HEK293 (cell line): ENCODE results near the gene ZSCAN16.
A peak's percentile ranks its signal among the peaks of the same experiment; 100 is the strongest.

Experiments used
- BCL11B ChIP-seq: fragments of 450-650 bp; formaldehyde crosslinking; IDR thresholded peaks from 2 replicates; pipeline ENCODE4 v1.5.1; 2016; ENCODE audit warnings: low read depth, missing biosample characterization, missing genetic modification characterization
- EGR2 ChIP-seq: fragments of 450-650 bp; formaldehyde crosslinking; IDR thresholded peaks from 2 replicates; pipeline ENCODE4 v1.5.1; 2016; ENCODE audit warnings: low read depth, missing biosample characterization, missing genetic modification characterization
- GFI1B ChIP-seq: fragments of 450-650 bp; formaldehyde crosslinking; IDR thresholded peaks from 2 replicates; pipeline ENCODE4 v1.5.1; 2016; ENCODE audit warnings: missing biosample characterization, missing genetic modification characterization
- GLI2 ChIP-seq: fragments of 450-650 bp; formaldehyde crosslinking; IDR thresholded peaks from 2 replicates; pipeline ENCODE4; 2017; ENCODE audit warnings: missing biosample characterization, missing genetic modification characterization, low read depth, borderline replicate concordance
- IKZF3 ChIP-seq: fragments of 450-650 bp; IDR thresholded peaks from 2 replicates; pipeline ENCODE4 v1.5.0; 2018; ENCODE audit warnings: missing biosample characterization, mild to moderate bottlenecking, missing genetic modification characterization, moderate library complexity
- KLF7 ChIP-seq: fragments of 450-650 bp; formaldehyde crosslinking; IDR thresholded peaks from 2 replicates; pipeline ENCODE4 v1.5.1; 2016; ENCODE audit warnings: missing biosample characterization, missing genetic modification characterization, borderline replicate concordance
- MZF1 ChIP-seq: fragments of 450-650 bp; formaldehyde crosslinking; IDR thresholded peaks from 2 replicates; pipeline ENCODE4 v1.5.1; 2017; ENCODE audit warnings: missing biosample characterization, missing genetic modification characterization, borderline replicate concordance
- RBAK ChIP-seq: fragments of 450-650 bp; formaldehyde crosslinking; IDR thresholded peaks from 2 replicates; pipeline ENCODE4 v1.5.1; 2016; ENCODE audit warnings: missing biosample characterization, missing genetic modification characterization
- TCF7L2 ChIP-seq: IDR thresholded peaks from 2 replicates; pipeline ENCODE4 v1.6.1; 2011; ENCODE audit warnings: low read depth, mild to moderate bottlenecking, inconsistent platforms, low read length, moderate library complexity, borderline replicate concordance
- TSHZ1 ChIP-seq: fragments of 450-650 bp; formaldehyde crosslinking; IDR thresholded peaks from 2 replicates; pipeline ENCODE4 v1.5.1; 2016; ENCODE audit warnings: missing biosample characterization, missing genetic modification characterization, borderline replicate concordance
- YY2 ChIP-seq: fragments of 450-650 bp; formaldehyde crosslinking; IDR thresholded peaks from 2 replicates; pipeline ENCODE4 v1.5.1; 2016; ENCODE audit warnings: missing biosample characterization, missing genetic modification characterization
- ZBTB44 ChIP-seq: fragments of 450-650 bp; IDR thresholded peaks from 2 replicates; pipeline ENCODE4 v1.5.1; 2018; ENCODE audit warnings: missing biosample characterization, mild to moderate bottlenecking, missing genetic modification characterization
- ZBTB6 ChIP-seq: fragments of 450-650 bp; formaldehyde crosslinking; IDR thresholded peaks from 2 replicates; pipeline ENCODE4 v1.5.1; 2017; ENCODE audit warnings: missing biosample characterization, missing genetic modification characterization
- ZBTB7A ChIP-seq: fragments of 450-650 bp; formaldehyde crosslinking; IDR thresholded peaks from 2 replicates; pipeline ENCODE4 v1.5.1; 2016; ENCODE audit warnings: low read depth, missing biosample characterization, missing genetic modification characterization
- ZNF133 ChIP-seq: fragments of 450-650 bp; formaldehyde crosslinking; IDR thresholded peaks from 2 replicates; pipeline ENCODE4 v1.5.1; 2016; ENCODE audit warnings: missing biosample characterization, missing genetic modification characterization
- ZNF148 ChIP-seq: fragments of 450-650 bp; formaldehyde crosslinking; IDR thresholded peaks from 2 replicates; pipeline ENCODE4 v1.5.0; 2017; ENCODE audit warnings: missing biosample characterization, missing genetic modification characterization, borderline replicate concordance
- ZNF175 ChIP-seq: fragments of 450-650 bp; formaldehyde crosslinking; IDR thresholded peaks from 2 replicates; pipeline ENCODE4 v1.5.1; 2016; ENCODE audit warnings: missing biosample characterization, missing genetic modification characterization
- ZNF266 ChIP-seq: fragments of 450-650 bp; formaldehyde crosslinking; IDR thresholded peaks from 2 replicates; pipeline ENCODE4 v1.5.1; 2016; ENCODE audit warnings: missing biosample characterization, missing genetic modification characterization, low read depth
- ZNF354C ChIP-seq: fragments of 450-650 bp; formaldehyde crosslinking; IDR thresholded peaks from 2 replicates; pipeline ENCODE4 v1.5.1; 2016; ENCODE audit warnings: missing biosample characterization, missing genetic modification characterization, low read depth, borderline replicate concordance
- ZNF398 ChIP-seq: fragments of 450-650 bp; formaldehyde crosslinking; IDR thresholded peaks from 2 replicates; pipeline ENCODE4 v1.5.1; 2017; ENCODE audit warnings: missing biosample characterization, missing genetic modification characterization
- ZNF555 ChIP-seq: fragments of 450-650 bp; formaldehyde crosslinking; conservative IDR thresholded peaks from 2 replicates; pipeline ENCODE4 v1.5.1; 2017; ENCODE audit warnings: missing biosample characterization, mild to moderate bottlenecking, missing genetic modification characterization, inconsistent platforms
- ZNF560 ChIP-seq: fragments of 450-650 bp; formaldehyde crosslinking; IDR thresholded peaks from 2 replicates; pipeline ENCODE4 v1.5.1; 2017; ENCODE audit warnings: missing biosample characterization, missing genetic modification characterization, borderline replicate concordance
- ZNF561 ChIP-seq: fragments of 450-650 bp; IDR thresholded peaks from 2 replicates; pipeline ENCODE4 v1.5.1; 2018; ENCODE audit warnings: missing biosample characterization, missing genetic modification characterization, borderline replicate concordance
- ZNF571 ChIP-seq: fragments of 450-650 bp; formaldehyde crosslinking; IDR thresholded peaks from 2 replicates; pipeline ENCODE4 v1.5.0; 2017; ENCODE audit warnings: missing biosample characterization, missing genetic modification characterization
- ZNF658 ChIP-seq: fragments of 450-650 bp; formaldehyde crosslinking; IDR thresholded peaks from 2 replicates; pipeline ENCODE4; 2016; ENCODE audit warnings: missing biosample characterization, missing genetic modification characterization
- ZNF670 ChIP-seq: fragments of 450-650 bp; formaldehyde crosslinking; IDR thresholded peaks from 2 replicates; pipeline ENCODE4 v1.5.1; 2016; ENCODE audit warnings: missing biosample characterization, missing genetic modification characterization, low read depth
- ZNF843 ChIP-seq: fragments of 450-650 bp; formaldehyde crosslinking; IDR thresholded peaks from 2 replicates; pipeline ENCODE4 v1.5.1; 2016; ENCODE audit warnings: missing biosample characterization, missing genetic modification characterization
- ZSCAN23 ChIP-seq: fragments of 450-650 bp; formaldehyde crosslinking; IDR thresholded peaks from 2 replicates; pipeline ENCODE4 v1.5.1; 2016; ENCODE audit warnings: missing biosample characterization, missing genetic modification characterization

ZSCAN16 gene

GRCh38 chr6:28161410-28162079 is 37.1 kb downstream of the ZSCAN16 start (continued):
- TF ChIP-seq ZNF175 (tag by site-specific recombination) (no peak), EGR2 (tag by site-specific recombination) (no peak), KLF7 (no peak), BCL11B (no peak), YY2 (tag by site-specific recombination) (no peak), ZNF133 (tag by site-specific recombination) (no peak), ZNF398 (tag by site-specific recombination) (no peak), ZNF658 (tag by site-specific recombination) (no peak), ZNF555 (tag by site-specific recombination) (no peak), ZNF560 (tag by site-specific recombination) (no peak), ZNF571 (no peak), TSHZ1 (tag by site-specific recombination) (no peak), GLI2 (tag by site-specific recombination) (no peak), RBAK (tag by site-specific recombination) (no peak), MZF1 (no peak), TCF7L2 (no peak), ZBTB7A (tag by site-specific recombination) (no peak), ZNF670 (tag by site-specific recombination) (no peak), ZBTB6 (tag by site-specific recombination) (no peak), GFI1B (tag by site-specific recombination) (no peak), ZNF561 (tag by site-specific recombination) (peak; percentile 72), ZBTB44 (tag by site-specific recombination) (no peak), ZNF843 (tag by site-specific recombination) (no peak; the same call in 1 of the 2 replicates), ZNF266 (tag by site-specific recombination) (no peak), ZNF354C (tag by site-specific recombination) (no peak), ZNF148 (tag by site-specific recombination) (no peak), IKZF3 (tag by site-specific recombination) (no peak), ZSCAN23 (tag by site-specific recombination) (no peak)
